Suppressor macrophage (primary cell): Measurements from ENCODE around the gene NT5DC4.

Source experiments
- DNase-seq, 4 experiments: peaks; one replicate each; pipeline ENCODE4 v3.0.0-alpha.2; 2020 to 2022
- total RNA-seq, 17 experiments: gene quantifications; one replicate each; lab custom pipeline; 2026; ENCODE audit warnings: mixed read lengths in 6 of 17, inconsistent platforms in 3 of 17; lab: John Stamatoyannopoulos, UW

Gene NT5DC4
- total RNA-seq: 0 to 3.2 (median 0.10) reads per million in 17 experiments

GRCh38 chr2:112720785-112721184 is at the start of gene NT5DC4:
TSS of gene NT5DC4 (plus strand) at chr2:112721020. CDS start at chr2:112721080, 60 bp downstream.
- DNase-seq: no peak

- no peak for DNase-seq
Measured at GRCh38 chr2:112671801-112672200, 49.0 kb upstream of the NT5DC4 start.

GRCh38 chr2:112673008-112673407 is 47.8 kb upstream of the NT5DC4 start:
- DNase-seq: no peak

GRCh38 chr2:112674229-112674628 is 46.6 kb upstream of the NT5DC4 start:
- peak; percentile 85 to 94 (median 93) for DNase-seq

GRCh38 chr2:112679484-112679883 is 41.3 kb upstream of the NT5DC4 start:
- DNase-seq: no peak

GRCh38 chr2:112680666-112681101 is 40.1 kb upstream of the NT5DC4 start:
- DNase-seq: no peak

DNA sequence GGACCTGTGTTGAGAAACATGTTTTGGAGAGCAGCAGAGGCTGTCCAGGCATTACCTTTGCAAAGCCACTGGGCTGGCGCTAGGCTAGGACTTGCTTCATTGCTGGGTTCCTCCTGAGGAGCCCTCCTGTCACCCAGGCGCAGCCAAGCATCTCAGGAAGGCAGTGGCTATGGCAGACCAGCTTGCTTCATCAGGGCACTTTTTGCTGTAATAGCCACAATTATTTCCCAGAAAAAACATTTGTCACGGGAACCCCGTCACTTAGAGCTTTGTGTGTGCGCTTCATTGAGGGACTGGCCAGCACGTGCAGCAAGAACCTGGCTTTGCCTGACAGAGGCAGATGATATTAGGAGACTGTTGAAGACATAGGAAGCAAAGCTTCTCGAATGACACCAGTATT is 38.7 kb upstream of the NT5DC4 start:
- peak in 3 of 4 experiments; percentile 23 to 51 (median 33) for DNase-seq

- DNase-seq: peak in 1 of 4 experiments; percentile 31
Measured at GRCh38 chr2:112683550-112684414, 37.0 kb upstream of the NT5DC4 start.

- DNase-seq: no peak
Measured at GRCh38 chr2:112684415-112684775, 36.4 kb upstream of the NT5DC4 start.

GRCh38 chr2:112685271-112685884 is 35.4 kb upstream of the NT5DC4 start:
- DNase-seq: peak in 1 of 4 experiments; percentile 28

DNA sequence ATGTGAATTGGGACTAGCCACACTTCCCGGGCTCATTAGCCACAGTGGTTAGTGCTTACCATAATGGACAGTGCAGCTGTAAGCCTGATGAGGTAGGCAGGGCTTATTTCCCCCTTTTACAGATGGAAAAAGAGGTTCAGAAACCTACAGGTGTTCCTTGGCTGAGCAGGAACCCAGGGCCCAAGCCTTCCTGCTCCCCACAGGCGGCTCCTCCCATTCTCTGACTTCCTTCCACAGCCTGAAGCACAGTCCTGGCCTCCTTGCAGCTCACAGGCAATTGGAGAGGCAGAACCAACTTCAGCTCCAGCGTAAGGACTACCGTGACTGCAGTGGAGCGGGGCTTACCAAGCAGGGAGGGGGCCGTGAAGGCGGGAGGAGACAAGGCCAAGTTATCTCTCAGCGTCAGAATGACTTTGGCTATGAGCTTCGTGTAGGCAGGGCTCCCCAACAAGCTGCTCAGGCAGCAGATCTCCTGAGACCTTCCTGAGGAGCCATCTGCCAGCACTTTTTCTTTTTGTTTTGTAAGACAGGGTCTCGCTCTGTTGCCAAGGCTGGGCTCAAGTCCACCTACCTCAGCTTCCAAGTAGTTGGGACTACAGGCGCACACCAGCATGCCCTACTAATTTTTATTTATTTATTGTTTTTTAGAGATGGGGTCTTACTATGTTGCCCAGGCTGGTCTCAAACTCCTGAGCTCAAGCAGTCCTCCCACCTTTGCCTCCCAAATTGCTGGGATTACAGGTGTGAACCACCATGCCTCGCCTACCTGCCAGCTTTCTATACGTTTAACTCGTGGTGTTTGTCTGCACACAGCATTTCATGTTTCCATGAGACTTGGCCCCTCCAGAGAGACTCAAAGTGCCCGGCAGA is 34.2 kb upstream of the NT5DC4 start:
- peak in 2 of 4 experiments; percentile 32 to 38 for DNase-seq

DNA sequence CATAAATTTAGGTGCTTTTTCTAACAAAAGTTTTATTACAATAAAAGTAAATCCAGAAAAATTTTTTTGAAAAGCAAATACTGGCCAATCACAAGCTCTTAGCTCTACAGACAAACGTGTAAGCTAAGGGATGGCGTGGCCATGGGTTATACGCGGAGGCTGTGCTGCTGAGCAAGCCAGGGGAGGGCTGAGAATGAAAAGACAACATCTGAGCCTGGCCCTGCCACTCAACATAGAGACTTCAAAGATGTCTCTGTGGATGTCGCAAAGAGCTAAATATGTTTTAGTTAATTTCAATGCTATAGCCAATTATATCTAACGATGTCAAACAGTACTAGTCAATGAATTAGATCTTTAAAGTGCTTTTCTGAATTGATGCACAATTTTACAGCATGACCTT is 33.3 kb upstream of the NT5DC4 start:
- no peak for DNase-seq

DNA sequence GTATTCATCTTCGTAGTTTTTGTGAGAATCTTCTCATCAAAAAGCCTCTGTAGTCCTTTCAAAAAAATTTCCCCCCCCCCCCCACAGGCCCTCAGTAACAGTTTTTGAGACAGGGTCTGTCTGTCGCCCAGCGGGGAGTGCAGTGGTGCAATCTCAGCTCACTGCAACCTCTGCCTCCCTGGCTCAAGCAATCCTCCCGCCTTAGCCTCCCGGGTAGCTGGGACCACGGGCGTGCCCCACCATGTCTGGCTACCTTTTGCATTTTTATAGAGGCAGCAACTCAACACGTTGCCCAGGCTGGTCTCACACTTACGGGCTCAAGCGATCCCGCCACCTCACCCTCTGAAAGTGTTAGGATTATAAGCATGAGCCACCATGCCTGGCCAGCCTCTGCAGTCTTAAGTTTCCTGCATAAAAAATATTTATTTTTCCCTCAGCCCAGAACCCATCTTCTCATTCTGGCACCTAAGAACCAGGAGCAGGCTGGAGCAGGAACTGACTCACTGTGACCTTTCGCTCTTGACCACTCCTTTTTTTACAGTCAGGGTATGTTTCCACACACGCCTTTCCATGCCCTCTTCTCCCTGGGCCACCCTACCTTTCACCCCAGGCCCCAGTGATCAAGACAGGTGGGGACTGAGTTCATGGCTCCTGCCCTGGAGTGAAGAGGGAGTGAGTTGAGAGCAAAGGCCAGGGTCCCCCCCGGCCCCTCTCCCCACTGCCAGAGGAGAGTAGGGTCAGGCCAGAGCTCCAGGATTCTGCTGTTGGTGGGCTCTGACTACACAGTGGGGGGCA is 32.5 kb upstream of the NT5DC4 start:
- peak in 1 of 4 experiments; percentile 45 for DNase-seq

GRCh38 chr2:112690853-112691401 is 29.9 kb upstream of the NT5DC4 start:
- peak; percentile 91 to 96 (median 95) for DNase-seq

DNA sequence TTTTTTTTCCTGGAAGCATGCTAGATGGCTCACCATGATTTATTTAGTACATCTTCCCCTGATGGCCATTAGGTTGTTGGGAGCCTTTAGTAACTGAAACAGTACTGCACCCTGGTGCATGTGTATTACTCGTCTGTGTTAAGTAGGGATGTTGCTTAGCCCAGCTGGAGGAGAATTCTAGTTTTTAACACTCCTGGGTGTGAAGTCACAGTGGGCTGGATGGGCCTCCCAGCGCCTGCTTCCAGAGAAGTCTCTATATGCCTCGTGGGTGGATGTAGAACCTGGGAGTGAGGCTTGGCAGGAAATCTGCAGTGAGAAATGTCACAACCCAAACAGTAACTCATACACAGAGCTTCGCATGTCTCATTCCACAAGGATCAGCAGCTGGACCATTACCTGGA is 28.9 kb upstream of the NT5DC4 start:
- DNase-seq: peak in 3 of 4 experiments; percentile 37 to 49 (median 42)

- peak; percentile 89 to 97 (median 94) for DNase-seq
Measured at GRCh38 chr2:112692495-112692911, 28.3 kb upstream of the NT5DC4 start.

GRCh38 chr2:112692918-112693317 is 27.9 kb upstream of the NT5DC4 start:
- peak; percentile 63 to 89 (median 84) for DNase-seq

- DNase-seq: no peak
Measured at GRCh38 chr2:112693596-112693995, 27.2 kb upstream of the NT5DC4 start.

GRCh38 chr2:112694182-112694581 is 26.6 kb upstream of the NT5DC4 start:
- DNase-seq: no peak

- peak in 1 of 4 experiments; percentile 36 for DNase-seq
Measured at GRCh38 chr2:112698834-112699515, 21.8 kb upstream of the NT5DC4 start.
